Measurements from ENCODE around the gene PPM1M. TPM values are rescaled to one million over a fixed set of nuclear protein-coding genes. Genes with fewer than 3 reads are reported as not detected.

The PPM1M gene
- total and polyA plus RNA-seq, 2 donors from 2014 or later = 23.2 to 32.5 TPM

DNA sequence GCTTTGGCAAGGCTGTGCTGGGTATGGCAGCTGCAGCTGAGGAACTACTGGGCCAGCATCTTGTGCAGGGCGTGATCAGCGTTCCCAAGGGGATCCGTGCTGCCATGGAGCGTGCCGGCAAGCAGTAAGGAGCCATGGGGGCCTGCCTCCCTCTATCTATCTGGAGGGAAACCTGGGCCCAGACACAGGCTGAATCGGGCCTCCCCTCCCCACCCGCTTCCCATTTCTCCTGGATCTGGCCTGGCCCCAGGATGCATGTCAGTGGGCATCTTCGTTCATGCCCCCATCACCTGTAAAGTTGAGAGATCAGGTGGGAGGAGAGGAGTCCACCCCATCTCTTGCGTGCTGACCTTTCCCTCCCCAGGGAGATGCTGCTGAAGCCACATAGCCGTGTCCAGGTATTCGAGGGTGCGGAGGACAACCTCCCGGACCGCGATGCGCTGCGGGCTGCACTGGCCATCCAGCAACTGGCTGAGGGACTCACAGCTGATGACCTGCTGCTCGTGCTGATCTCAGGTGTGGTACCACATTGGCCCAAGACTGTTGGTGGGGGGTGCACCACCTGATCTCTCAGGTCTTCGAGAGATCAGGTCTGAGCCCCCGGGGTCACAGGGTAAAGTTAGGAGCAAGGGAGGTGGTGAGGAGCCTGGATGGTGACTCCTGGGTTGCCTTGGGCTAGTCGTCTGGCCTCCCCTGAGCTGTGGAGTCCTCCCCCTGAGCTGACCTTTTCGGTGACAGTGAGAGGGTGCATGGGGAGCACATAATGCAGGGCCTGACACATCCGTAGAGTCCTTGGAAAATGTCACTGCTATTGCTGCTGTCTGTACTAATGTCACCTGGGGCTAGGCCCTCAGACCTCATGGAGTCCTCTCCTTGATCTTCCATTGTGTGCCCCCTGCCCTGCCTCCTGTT is 45.3 kb downstream of the PPM1M start:
- H3K9ac ChIP-seq (ENCODE audit: low read length in 3 of 3) = peak overlapping the region in 1 of 3 donors; percentile 42
- intact Hi-C loops (cut with DNase I) = no loop called here
- H3K27me3 ChIP-seq (ENCODE audit: control insufficient read depth, insufficient read depth, low read length) = no peaks in the 10 kb centered on the region
- FAIRE-seq (no peak), DNase-seq (peak in 2 of 5 donors; percentile 43 to 50)
- H3K9me3 ChIP-seq (ENCODE audit: control insufficient read depth in 2 of 3, insufficient read depth in 1 of 3, low read length in 3 of 3) = no peaks in the 10 kb centered on the region
- H3K4me1 ChIP-seq (ENCODE audit: control insufficient read depth in 2 of 3, insufficient read depth in 2 of 3, low read depth in 1 of 3, low read length in 3 of 3) = peaks cover 2 to 36% (median 4%) of the 10 kb centered on the region in 3 donors
- TF ChIP-seq, protein P1, sequence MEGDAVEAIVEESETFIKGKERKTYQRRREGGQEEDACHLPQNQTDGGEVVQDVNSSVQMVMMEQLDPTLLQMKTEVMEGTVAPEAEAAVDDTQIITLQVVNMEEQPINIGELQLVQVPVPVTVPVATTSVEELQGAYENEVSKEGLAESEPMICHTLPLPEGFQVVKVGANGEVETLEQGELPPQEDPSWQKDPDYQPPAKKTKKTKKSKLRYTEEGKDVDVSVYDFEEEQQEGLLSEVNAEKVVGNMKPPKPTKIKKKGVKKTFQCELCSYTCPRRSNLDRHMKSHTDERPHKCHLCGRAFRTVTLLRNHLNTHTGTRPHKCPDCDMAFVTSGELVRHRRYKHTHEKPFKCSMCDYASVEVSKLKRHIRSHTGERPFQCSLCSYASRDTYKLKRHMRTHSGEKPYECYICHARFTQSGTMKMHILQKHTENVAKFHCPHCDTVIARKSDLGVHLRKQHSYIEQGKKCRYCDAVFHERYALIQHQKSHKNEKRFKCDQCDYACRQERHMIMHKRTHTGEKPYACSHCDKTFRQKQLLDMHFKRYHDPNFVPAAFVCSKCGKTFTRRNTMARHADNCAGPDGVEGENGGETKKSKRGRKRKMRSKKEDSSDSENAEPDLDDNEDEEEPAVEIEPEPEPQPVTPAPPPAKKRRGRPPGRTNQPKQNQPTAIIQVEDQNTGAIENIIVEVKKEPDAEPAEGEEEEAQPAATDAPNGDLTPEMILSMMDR (IDR thresholded peaks at IDR 0.05; ENCODE audit: borderline replicate concordance, extremely low read depth, insufficient read depth) = no peak
- no peak overlapping the region for H3K27ac ChIP-seq (ENCODE audit: low read depth in 2 of 2, low read length in 2 of 2)
- peak overlapping the region in 2 of 3 donors; percentile 45 to 70 for H3K4me3 ChIP-seq (ENCODE audit: low read length in 3 of 3)
- H3K36me3 ChIP-seq (ENCODE audit: control insufficient read depth in 2 of 3, insufficient read depth in 3 of 3, low read length in 3 of 3) = peaks cover 0 to 15% (median 8%) of the 10 kb centered on the region in 3 donors

DNA sequence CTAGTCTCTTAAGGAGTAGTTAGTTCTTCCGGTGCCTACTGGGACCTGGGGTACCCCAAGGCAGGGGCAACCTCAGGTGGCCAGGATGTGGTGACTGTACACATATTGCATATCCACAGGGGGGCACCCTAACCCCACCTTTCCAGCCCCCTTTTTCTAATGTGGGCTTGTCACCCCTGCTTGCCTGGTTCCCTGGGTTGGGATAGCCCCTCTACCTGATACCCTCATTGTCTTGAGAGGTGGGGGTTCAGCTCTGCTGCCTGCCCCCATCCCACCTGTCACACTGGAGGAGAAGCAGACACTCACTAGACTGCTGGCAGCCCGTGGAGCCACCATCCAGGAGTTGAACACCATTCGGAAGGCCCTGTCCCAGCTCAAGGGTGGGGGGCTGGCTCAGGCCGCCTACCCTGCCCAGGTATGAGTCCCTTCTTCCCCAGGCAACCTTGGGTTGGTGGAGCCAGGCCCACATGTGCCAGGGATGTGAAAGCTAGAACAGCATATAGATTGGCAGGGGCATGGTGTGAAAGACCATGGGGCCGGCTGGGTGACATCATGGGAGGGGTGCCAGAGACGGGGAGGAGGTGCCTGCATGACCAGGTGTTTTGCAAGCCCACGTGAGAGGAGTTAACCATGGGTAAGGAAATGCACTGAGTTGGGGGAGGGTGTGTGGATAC is 46.1 kb downstream of the PPM1M start:
- peak overlapping the region in 1 of 3 donors; percentile 42 for H3K9ac ChIP-seq (ENCODE audit: low read length in 3 of 3)
- peaks cover 2 to 35% (median 4%) of the 10 kb centered on the region in 3 donors for H3K4me1 ChIP-seq (ENCODE audit: control insufficient read depth in 2 of 3, insufficient read depth in 2 of 3, low read depth in 1 of 3, low read length in 3 of 3)
- peak in 3 of 5 donors; percentile 56 to 76 (median 71) for DNase-seq
- no peaks in the 10 kb centered on the region for H3K9me3 ChIP-seq (ENCODE audit: control insufficient read depth in 2 of 3, insufficient read depth in 1 of 3, low read length in 3 of 3)
- no peak for FAIRE-seq
- TF ChIP-seq, protein P1 (IDR thresholded peaks at IDR 0.05; ENCODE audit: borderline replicate concordance, extremely low read depth, insufficient read depth) = peak; percentile 56
- H3K27me3 ChIP-seq (ENCODE audit: control insufficient read depth, insufficient read depth, low read length) = no peaks in the 10 kb centered on the region
- H3K27ac ChIP-seq (ENCODE audit: low read depth in 2 of 2, low read length in 2 of 2) = no peak overlapping the region
- H3K36me3 ChIP-seq (ENCODE audit: control insufficient read depth in 2 of 3, insufficient read depth in 3 of 3, low read length in 3 of 3) = peaks cover 0 to 15% (median 8%) of the 10 kb centered on the region in 3 donors
- intact Hi-C loops (cut with DNase I) = no loop called here
- H3K4me3 ChIP-seq (ENCODE audit: low read length in 3 of 3) = peak overlapping the region in 1 of 3 donors; percentile 70

DNA sequence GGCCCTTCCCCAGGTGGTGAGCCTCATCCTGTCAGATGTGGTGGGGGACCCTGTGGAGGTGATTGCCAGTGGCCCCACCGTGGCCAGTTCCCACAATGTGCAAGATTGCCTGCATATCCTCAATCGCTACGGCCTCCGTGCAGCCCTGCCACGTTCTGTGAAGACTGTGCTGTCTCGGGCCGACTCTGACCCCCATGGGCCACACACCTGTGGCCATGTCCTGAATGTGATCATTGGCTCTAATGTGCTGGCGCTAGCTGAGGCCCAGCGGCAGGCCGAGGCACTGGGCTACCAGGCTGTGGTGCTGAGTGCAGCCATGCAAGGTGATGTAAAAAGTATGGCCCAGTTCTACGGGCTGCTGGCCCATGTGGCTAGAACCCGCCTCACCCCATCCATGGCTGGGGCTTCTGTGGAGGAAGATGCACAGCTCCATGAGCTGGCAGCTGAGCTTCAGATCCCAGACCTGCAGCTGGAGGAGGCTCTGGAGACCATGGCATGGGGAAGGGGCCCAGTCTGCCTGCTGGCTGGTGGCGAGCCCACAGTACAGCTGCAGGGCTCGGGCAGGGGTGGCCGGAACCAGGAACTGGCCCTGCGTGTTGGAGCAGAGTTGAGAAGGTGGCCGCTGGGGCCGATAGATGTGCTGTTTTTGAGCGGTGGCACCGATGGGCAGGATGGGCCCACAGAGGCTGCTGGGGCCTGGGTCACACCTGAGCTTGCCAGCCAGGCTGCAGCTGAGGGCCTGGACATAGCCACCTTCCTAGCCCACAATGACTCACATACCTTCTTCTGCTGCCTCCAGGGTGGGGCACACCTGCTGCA is 46.9 kb downstream of the PPM1M start:
- Histone ChIP-seq H3K4me1 (ENCODE audit: control insufficient read depth in 2 of 3, insufficient read depth in 2 of 3, low read depth in 1 of 3, low read length in 3 of 3) (peaks cover 0 to 30% (median 4%) of the 10 kb centered on the region in 3 donors), H3K36me3 (ENCODE audit: control insufficient read depth in 2 of 3, insufficient read depth in 3 of 3, low read length in 3 of 3) (peaks cover 0 to 15% (median 8%) of the 10 kb centered on the region in 3 donors), H3K27me3 (ENCODE audit: control insufficient read depth, insufficient read depth, low read length) (no peaks in the 10 kb centered on the region), H3K9me3 (ENCODE audit: control insufficient read depth in 2 of 3, insufficient read depth in 1 of 3, low read length in 3 of 3) (no peaks in the 10 kb centered on the region), H3K27ac (ENCODE audit: low read depth in 2 of 2, low read length in 2 of 2) (no peak overlapping the region), H3K4me3 (ENCODE audit: low read length in 3 of 3) (no peak overlapping the region), H3K9ac (ENCODE audit: low read length in 3 of 3) (no peak overlapping the region)
- DNase-seq = peak in 1 of 5 donors; percentile 59
- no peak for FAIRE-seq
- TF ChIP-seq, protein P1 (IDR thresholded peaks at IDR 0.05; ENCODE audit: borderline replicate concordance, extremely low read depth, insufficient read depth) = no peak
- intact Hi-C loops (cut with DNase I) = no loop called here
